Cardiac muscle cell (in vitro differentiated cells and primary cell): Measurements from ENCODE around the gene ATP6V1A. TPM values are rescaled to one million over a fixed set of nuclear protein-coding genes. Genes with fewer than 3 reads are reported as not detected.

ENCODE experiments used
- DNase-seq, 2 donors: peaks; one replicate each; pipeline versions ENCODE4 v3.0.0 to v3.0.0-alpha.2; 2010 to 2017; ENCODE audit warnings: low read depth in 1 of 2, low spot score in 1 of 2
- H3K27ac ChIP-seq: fragments of 200-600 bp; sonication (generic); 2 replicates; pipeline ENCODE4 v1.5.1; 2016
- H3K27me3 ChIP-seq: fragments of 200-600 bp; sonication (generic); 2 replicates; pipeline ENCODE4 v1.6.0; 2016; ENCODE audit warnings: control low read depth
- H3K36me3 ChIP-seq: fragments of 200-600 bp; sonication (generic); 2 replicates; pipeline ENCODE4 v1.5.1; 2016; ENCODE audit warnings: control low read depth
- H3K4me1 ChIP-seq: fragments of 200-600 bp; sonication (generic); 2 replicates; pipeline ENCODE4 v1.8.1; 2017; ENCODE audit warnings: low read depth, mild to moderate bottlenecking, mixed run types
- H3K4me3 ChIP-seq: fragments of 200-600 bp; sonication (generic); 2 replicates; pipeline ENCODE4 v1.5.1; 2016; ENCODE audit warnings: mild to moderate bottlenecking
- H3K9me3 ChIP-seq: fragments of 200-600 bp; sonication (generic); 2 replicates; pipeline ENCODE4 v1.5.1; 2017; ENCODE audit warnings: low read depth, mild to moderate bottlenecking, control low read depth
- polyA plus RNA-seq: library from polyadenylated mRNA; unstranded; fragments of >200 nt; fragmentation: Nextera tagmentation; extraction: Ambion mirVana; gene quantifications from 2 replicates; pipeline ENCODE4 v1.2.1, GENCODE V29; 2016
- total RNA-seq: library from RNA; depleted of rRNA; stranded (reverse); fragments of >200 nt; gene quantifications from 2 replicates; pipeline ENCODE4 v1.2.3, GENCODE V29; 2016
- TF ChIP-seq, protein P1 (sequence below): IDR thresholded peaks from 2 replicates; pipeline ENCODE4 v1.5.1; 2012; ENCODE audit warnings: low read depth, mild to moderate bottlenecking, low read length

ATP6V1A gene
- total and polyA plus RNA-seq, 2 experiments from 2014 or later, result 27.6 to 41.3 TPM

DNA sequence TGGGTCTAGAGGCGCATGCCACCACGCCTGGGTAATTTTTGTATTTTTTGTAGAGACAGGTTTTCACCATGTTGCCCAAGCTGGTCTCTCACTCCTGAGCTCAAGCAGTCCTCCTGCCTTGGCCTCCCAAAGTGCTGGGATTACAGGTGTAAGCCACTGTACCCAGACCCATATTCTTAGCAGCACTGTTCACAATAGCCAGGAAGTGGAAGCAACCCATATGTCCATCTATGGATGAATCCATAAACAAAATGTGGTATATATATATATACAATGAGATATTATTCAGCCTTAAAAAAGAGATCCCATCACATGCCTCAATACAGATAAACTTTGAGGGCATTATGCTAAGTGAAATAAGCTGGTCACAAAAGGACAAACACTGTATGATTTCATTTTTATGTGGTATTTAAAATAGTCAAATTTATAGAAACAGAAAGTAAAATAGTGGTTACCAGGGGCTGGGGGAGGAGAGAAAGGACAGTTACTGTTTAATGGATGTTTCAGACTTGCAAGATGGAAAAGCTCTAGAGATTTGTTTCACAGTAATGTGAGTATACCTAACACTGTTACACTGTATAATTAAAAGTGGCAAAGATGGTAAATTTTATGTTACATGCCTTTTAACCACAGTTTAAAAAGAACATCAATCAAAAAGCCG, 56.1 kb downstream of the ATP6V1A start:
- Histone ChIP-seq H3K4me3 (no peak overlapping the region), H3K4me1 (no peaks in the 10 kb centered on the region), H3K36me3 (peaks cover 58% of the 10 kb centered on the region), H3K27ac (no peak overlapping the region), H3K27me3 (no peaks in the 10 kb centered on the region), H3K9me3 (no peaks in the 10 kb centered on the region)
- TF ChIP-seq, protein P1, sequence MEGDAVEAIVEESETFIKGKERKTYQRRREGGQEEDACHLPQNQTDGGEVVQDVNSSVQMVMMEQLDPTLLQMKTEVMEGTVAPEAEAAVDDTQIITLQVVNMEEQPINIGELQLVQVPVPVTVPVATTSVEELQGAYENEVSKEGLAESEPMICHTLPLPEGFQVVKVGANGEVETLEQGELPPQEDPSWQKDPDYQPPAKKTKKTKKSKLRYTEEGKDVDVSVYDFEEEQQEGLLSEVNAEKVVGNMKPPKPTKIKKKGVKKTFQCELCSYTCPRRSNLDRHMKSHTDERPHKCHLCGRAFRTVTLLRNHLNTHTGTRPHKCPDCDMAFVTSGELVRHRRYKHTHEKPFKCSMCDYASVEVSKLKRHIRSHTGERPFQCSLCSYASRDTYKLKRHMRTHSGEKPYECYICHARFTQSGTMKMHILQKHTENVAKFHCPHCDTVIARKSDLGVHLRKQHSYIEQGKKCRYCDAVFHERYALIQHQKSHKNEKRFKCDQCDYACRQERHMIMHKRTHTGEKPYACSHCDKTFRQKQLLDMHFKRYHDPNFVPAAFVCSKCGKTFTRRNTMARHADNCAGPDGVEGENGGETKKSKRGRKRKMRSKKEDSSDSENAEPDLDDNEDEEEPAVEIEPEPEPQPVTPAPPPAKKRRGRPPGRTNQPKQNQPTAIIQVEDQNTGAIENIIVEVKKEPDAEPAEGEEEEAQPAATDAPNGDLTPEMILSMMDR, result no peak
- no peak for DNase-seq

DNA sequence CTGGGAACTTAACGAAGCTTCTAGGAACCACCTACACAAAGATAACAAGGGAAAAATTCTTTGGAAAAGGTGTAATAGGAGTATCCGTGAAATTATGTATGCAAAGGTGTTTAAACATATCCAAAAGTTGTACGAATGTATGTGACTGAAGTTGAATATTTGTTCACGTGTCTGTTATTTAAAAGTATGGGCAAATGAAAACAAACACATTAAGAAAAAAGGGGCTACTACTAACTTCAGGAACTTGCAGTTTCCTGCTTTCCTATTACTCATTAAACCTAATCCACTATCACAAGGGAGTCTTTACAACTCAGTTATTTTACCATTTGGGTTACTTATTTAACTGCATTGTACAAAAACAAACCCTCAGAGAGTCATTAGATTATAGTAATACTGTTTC, 57.8 kb downstream of the ATP6V1A start:
- peaks cover 51% of the 10 kb centered on the region for H3K36me3 ChIP-seq
- TF ChIP-seq, protein P1, result no peak

DNA sequence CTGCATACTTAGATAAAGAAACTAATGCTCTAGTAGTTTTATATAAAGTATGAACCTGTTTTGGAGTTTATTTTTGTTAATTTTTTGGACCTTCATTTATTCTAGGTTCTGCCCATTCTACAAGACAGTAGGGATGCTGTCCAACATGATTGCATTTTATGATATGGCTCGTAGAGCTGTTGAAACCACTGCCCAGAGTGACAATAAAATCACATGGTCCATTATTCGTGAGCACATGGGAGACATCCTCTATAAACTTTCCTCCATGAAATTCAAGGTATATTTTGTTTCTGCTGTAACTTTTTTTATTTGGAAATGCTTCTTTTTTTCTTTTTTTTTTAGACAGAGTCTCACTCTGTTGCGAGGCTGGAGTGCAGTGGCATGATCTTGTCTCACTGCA, 58.4 kb downstream of the ATP6V1A start:
- TF ChIP-seq, protein P1, result no peak
- DNase-seq, result no peak
- Histone ChIP-seq H3K4me3 (no peak overlapping the region), H3K9me3 (no peaks in the 10 kb centered on the region), H3K4me1 (no peaks in the 10 kb centered on the region), H3K27me3 (no peaks in the 10 kb centered on the region), H3K36me3 (peaks cover 52% of the 10 kb centered on the region), H3K27ac (no peak overlapping the region)

More for the DNA sequence above, 57.8 kb downstream of the ATP6V1A start:
- Histone ChIP-seq H3K9me3 (no peaks in the 10 kb centered on the region), H3K4me1 (no peaks in the 10 kb centered on the region), H3K27me3 (no peaks in the 10 kb centered on the region), H3K4me3 (no peak overlapping the region), H3K27ac (no peak overlapping the region)
- no peak for DNase-seq

DNA sequence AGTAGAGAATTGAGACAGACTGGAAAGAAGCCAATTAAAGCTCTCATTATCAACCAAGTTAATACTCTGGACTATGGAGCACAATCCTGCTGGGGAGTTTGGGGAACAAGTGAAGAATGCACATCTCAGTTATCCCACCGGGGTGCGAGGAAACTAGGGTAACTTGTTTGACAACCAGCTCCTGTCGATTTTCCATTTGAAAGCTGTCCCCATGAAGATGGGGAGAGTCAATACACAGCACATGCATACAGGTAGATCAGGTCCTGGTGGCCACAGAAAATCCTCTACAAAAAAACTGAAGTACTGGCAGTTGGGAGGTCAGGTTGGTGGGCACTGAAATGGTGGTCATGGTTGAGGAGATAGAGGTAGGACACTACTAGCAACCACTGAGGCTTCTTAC, 66.0 kb downstream of the ATP6V1A start:
- DNase-seq, result no peak
- TF ChIP-seq, protein P1, result no peak
- Histone ChIP-seq H3K27ac (no peak overlapping the region), H3K36me3 (peaks cover 18% of the 10 kb centered on the region), H3K27me3 (no peaks in the 10 kb centered on the region), H3K9me3 (no peaks in the 10 kb centered on the region), H3K4me3 (no peak overlapping the region), H3K4me1 (no peaks in the 10 kb centered on the region)

DNA sequence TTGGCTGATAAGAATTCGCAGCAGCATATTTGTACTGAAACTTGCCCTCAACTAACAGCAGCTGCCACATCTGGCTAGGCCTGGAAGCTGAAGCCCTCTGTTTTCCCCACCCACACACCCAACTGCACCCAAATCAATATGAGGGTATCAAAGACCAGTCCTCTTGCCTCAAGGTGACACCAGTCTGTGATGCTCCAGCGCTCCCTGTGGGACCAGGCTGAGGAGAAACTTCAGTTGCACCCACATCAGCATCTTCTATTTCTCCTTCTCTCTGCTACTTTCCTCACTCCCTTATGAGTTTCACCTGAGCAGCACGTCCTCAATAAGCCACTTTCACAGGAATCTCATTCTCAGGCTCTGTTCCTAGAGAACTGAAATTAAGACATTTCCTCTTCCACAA, 73.0 kb downstream of the ATP6V1A start:
- no peaks in the 10 kb centered on the region for H3K4me1 ChIP-seq
- H3K27ac ChIP-seq, result no peak overlapping the region
- no peaks in the 10 kb centered on the region for H3K9me3 ChIP-seq
- no peak for DNase-seq
- TF ChIP-seq, protein P1, result no peak
- no peaks in the 10 kb centered on the region for H3K36me3 ChIP-seq
- no peak overlapping the region for H3K4me3 ChIP-seq
- no peaks in the 10 kb centered on the region for H3K27me3 ChIP-seq
